Activated CD4-positive, alpha-beta T cell treated with anti-CD3 and anti-CD28 coated beads, Interleukin-2, amount 50 U/mL, for 48 hours (primary cell): ENCODE measurements around the gene COG6.

Source experiments
- DNase-seq, 2 experiments: peaks; one replicate each; pipeline ENCODE4 v3.0.0-alpha.2; 2020

The COG6 gene

GRCh38 chr13:39655569-39656324, at the start of gene COG6:
COG6 (plus strand) TSS chr13:39655662; CDS start chr13:39655727, 65 bp downstream.
- DNase-seq = peak; percentile 95

GRCh38 chr13:39605677-39606320, 49.7 kb upstream of the COG6 start:
- DNase-seq = no peak

GRCh38 chr13:39607876-39608275, 47.6 kb upstream of the COG6 start:
- no peak for DNase-seq

- peak; percentile 56 to 71 for DNase-seq
Observed at GRCh38 chr13:39612023-39612637, 43.3 kb upstream of the COG6 start.

GRCh38 chr13:39616087-39616694, 39.3 kb upstream of the COG6 start:
- DNase-seq = peak; percentile 16 to 32

GRCh38 chr13:39618561-39618960, 36.9 kb upstream of the COG6 start:
- DNase-seq = no peak

GRCh38 chr13:39623466-39623865, 32.0 kb upstream of the COG6 start:
- no peak for DNase-seq

- DNase-seq = no peak
Observed at GRCh38 chr13:39631307-39631706, 24.2 kb upstream of the COG6 start.

- DNase-seq = no peak
Observed at GRCh38 chr13:39632994-39633393, 22.5 kb upstream of the COG6 start.

- no peak for DNase-seq
Observed at GRCh38 chr13:39635564-39635963, 19.9 kb upstream of the COG6 start.

GRCh38 chr13:39637890-39638289, 17.6 kb upstream of the COG6 start:
- DNase-seq = no peak

GRCh38 chr13:39641645-39642044, 13.8 kb upstream of the COG6 start:
- DNase-seq = no peak

- no peak for DNase-seq
Observed at GRCh38 chr13:39646122-39646521, 9.3 kb upstream of the COG6 start.

GRCh38 chr13:39655041-39655568, 357 bp upstream of the COG6 start:
- no peak for DNase-seq

- DNase-seq = no peak
Observed at GRCh38 chr13:39656325-39656677, 839 bp downstream of the COG6 start.

GRCh38 chr13:39663508-39663907, 8.0 kb downstream of the COG6 start:
- no peak for DNase-seq

GRCh38 chr13:39663958-39664357, 8.5 kb downstream of the COG6 start:
- DNase-seq = no peak

- no peak for DNase-seq
Observed at GRCh38 chr13:39665763-39666162, 10.3 kb downstream of the COG6 start.

- DNase-seq = no peak
Observed at GRCh38 chr13:39670445-39670844, 15.0 kb downstream of the COG6 start.

- no peak for DNase-seq
Observed at GRCh38 chr13:39672378-39673132, 17.1 kb downstream of the COG6 start.

GRCh38 chr13:39675904-39676303, 20.4 kb downstream of the COG6 start:
- no peak for DNase-seq

- DNase-seq = no peak
Observed at GRCh38 chr13:39676315-39676876, 20.9 kb downstream of the COG6 start.
